Common myeloid progenitor, CD34-positive (primary cell): Measurements from ENCODE around the gene RNU7-1.
A peak's percentile ranks its signal among the peaks of the same experiment; 100 is the strongest.

Experiments used
- CTCF ChIA-PET: fragments of 350-600 bp; sonication (Branson Sonifier 250); formaldehyde crosslinking; loops from one replicate; lab custom pipeline; 2021; ENCODE audit warnings: antibody characterized with exemption; lab: Charles Lee
- POLR2A ChIA-PET: fragments of 350-600 bp; sonication (Branson Sonifier 250); formaldehyde crosslinking; loops from one replicate; lab custom pipeline; 2021; ENCODE audit warnings: antibody characterized with exemption; lab: Charles Lee
- DNase-seq, 3 donors: peaks; one replicate each; pipeline versions ENCODE4 v3.0.0 to v3.0.0-alpha.2; 2013
- H3K27ac ChIP-seq, 2 experiments: 1 replicate in 1 of 2; 2 replicates in 1 of 2; pipeline ENCODE4 v1.7.0; 2013; ENCODE audit warnings: inconsistent platforms in 2 of 2, low read length in 2 of 2, mild to moderate bottlenecking in 2 of 2, low read depth in 1 of 2, moderate library complexity in 1 of 2; ENCODE audit not compliant: severe bottlenecking in 2 of 2, insufficient read depth in 1 of 2, poor library complexity in 1 of 2
- H3K27me3 ChIP-seq, 5 experiments: replicated peaks in 2 of 5; 1 replicate in 3 of 5; 2 replicates in 2 of 5; pipeline versions ENCODE4 v1.6.1 to v1.7.0; 2013; ENCODE audit warnings: low read length in 4 of 5, mild to moderate bottlenecking in 2 of 5, moderate library complexity in 2 of 5, inconsistent platforms in 1 of 5; ENCODE audit not compliant: insufficient read depth in 5 of 5, control insufficient read depth in 4 of 5
- H3K36me3 ChIP-seq, 4 experiments: 1 replicate in 2 of 4; 2 replicates in 2 of 4; pipeline versions ENCODE4 v1.6.1 to v1.7.0; 2013; ENCODE audit warnings: low read length in 3 of 4, control low read depth in 1 of 4, mild to moderate bottlenecking in 1 of 4; ENCODE audit not compliant: control insufficient read depth in 4 of 4, insufficient read depth in 4 of 4
- H3K4me1 ChIP-seq, 4 experiments: 1 replicate in 3 of 4; 2 replicates in 1 of 4; pipeline versions ENCODE4 v1.6.1 to v1.7.1; 2013; ENCODE audit warnings: low read length in 3 of 4, mild to moderate bottlenecking in 3 of 4, control low read depth in 1 of 4, inconsistent platforms in 1 of 4, moderate library complexity in 1 of 4; ENCODE audit not compliant: control insufficient read depth in 4 of 4, insufficient read depth in 4 of 4; ENCODE audit errors: control extremely low read depth in 1 of 4
- H3K4me3 ChIP-seq, 7 experiments: 1 replicate in 4 of 7; 2 replicates in 3 of 7; pipeline versions ENCODE4 v1.5.1 to v1.7.0; 2013; ENCODE audit warnings: mild to moderate bottlenecking in 7 of 7, low read length in 6 of 7, moderate library complexity in 6 of 7, inconsistent platforms in 2 of 7, low read depth in 2 of 7, control low read depth in 1 of 7; ENCODE audit not compliant: insufficient read depth in 4 of 7, control insufficient read depth in 1 of 7; ENCODE audit errors: extremely low read depth in 1 of 7
- H3K9me3 ChIP-seq, 5 experiments: 1 replicate in 4 of 5; 2 replicates in 1 of 5; pipeline versions ENCODE4 v1.6.1 to v1.7.1; 2013; ENCODE audit warnings: low read length in 4 of 5, mild to moderate bottlenecking in 2 of 5, inconsistent platforms in 1 of 5, low read depth in 1 of 5, moderate library complexity in 1 of 5; ENCODE audit not compliant: control insufficient read depth in 4 of 5, insufficient read depth in 2 of 5; ENCODE audit errors: control extremely low read depth in 1 of 5
- WGBS: methylation state at CpG from one replicate; pipeline ENCODE4 v1.1.5; 2013; ENCODE audit not compliant: insufficient coverage; 5-methylcytosine and 5-hydroxymethylcytosine counted together

Gene RNU7-1

DNA sequence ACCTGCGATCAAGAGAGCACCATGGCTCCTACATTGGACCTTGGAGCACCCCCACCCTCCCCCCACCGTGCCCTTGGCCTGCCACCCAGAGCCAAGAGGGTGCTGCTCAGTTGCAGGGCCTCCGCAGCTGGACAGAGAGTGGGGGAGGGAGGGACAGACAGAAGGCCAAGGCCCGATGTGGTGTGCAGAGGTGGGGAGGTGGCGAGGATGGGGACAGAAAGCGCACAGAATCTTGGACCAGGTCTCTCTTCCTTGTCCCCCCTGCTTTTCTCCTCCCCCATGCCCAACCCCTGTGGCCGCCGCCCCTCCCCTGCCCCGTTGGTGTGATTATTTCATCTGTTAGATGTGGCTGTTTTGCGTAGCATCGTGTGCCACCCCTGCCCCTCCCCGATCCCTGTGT, 1.8 kb upstream of the RNU7-1 start:
- ChIA-PET POLR2A (no interaction called here), CTCF (interaction anchor here (0.9 to 16.4 kb wide), 6 partner anchors 9 to 72 kb away, joined by 3 to 441 read pairs (median 30); partner anchors contain the start of gene SPSB2)
- WGBS = no CpG with 5 or more reads among the region's 12 CpGs
- H3K36me3 ChIP-seq = peaks cover 0 to 19% (median 11%) of the 10 kb centered on the region in 4 experiments
- H3K27me3 ChIP-seq = no peaks in the 10 kb centered on the region
- H3K9me3 ChIP-seq = no peaks in the 10 kb centered on the region
- peaks cover 3 to 62% (median 51%) of the 10 kb centered on the region in 4 experiments for H3K4me1 ChIP-seq
- no peak overlapping the region for H3K4me3 ChIP-seq
- no peak for DNase-seq
- no peak overlapping the region for H3K27ac ChIP-seq

DNA sequence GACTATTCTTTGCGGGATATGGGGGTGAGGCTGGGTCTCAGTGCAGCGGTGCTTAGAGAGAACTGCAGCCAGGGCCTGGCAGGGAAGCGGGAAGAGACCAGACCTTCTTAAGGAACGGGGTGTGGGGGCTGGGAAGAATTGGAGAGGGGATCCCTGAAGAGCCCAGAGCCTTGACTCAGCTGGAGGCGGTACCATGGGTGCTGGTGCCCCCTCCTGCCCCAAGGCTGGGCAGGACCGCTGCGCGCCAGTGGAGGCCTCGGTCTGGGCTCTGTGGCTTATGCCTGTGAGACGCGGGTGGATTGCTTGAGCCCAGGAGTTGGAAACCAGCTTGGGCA, 1.3 kb upstream of the RNU7-1 start:
- ChIA-PET POLR2A (interaction anchor here (2.3 to 3.4 kb wide), 2 partner anchors 17 to 19 kb away, joined by 15 to 42 read pairs; no protein-coding TSS in a partner anchor), CTCF (interaction anchor here (2.0 to 16.4 kb wide), 3 partner anchors 17 to 74 kb away, joined by 12 to 441 read pairs (median 17); partner anchors contain the start of gene TPI1)
- WGBS = 93% methylated on average over 9 of the region's 11 CpGs
- peaks cover 0 to 19% (median 11%) of the 10 kb centered on the region in 4 experiments for H3K36me3 ChIP-seq
- no peak for DNase-seq
- H3K9me3 ChIP-seq = no peaks in the 10 kb centered on the region
- no peak overlapping the region for H3K4me3 ChIP-seq
- H3K27me3 ChIP-seq = no peaks in the 10 kb centered on the region
- H3K4me1 ChIP-seq = peaks cover 3 to 62% (median 50%) of the 10 kb centered on the region in 4 experiments
- peak overlapping the region in 1 of 2 experiments; percentile 99 for H3K27ac ChIP-seq

DNA sequence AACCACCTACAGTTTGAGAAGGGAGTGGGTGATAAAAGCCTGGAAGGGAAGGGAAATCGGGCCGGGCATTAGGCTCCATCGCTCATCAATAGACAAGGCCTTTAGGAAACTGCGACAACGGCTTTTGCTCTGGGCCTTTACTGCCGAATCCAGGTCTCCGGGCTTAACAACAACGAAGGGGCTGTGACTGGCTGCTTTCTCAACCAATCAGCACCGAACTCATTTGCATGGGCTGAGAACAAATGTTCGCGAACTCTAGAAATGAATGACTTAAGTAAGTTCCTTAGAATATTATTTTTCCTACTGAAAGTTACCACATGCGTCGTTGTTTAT, 261 bp upstream of the RNU7-1 start:
- DNase-seq = peak; percentile 93 to 97 (median 97)
- peaks cover 0 to 19% (median 11%) of the 10 kb centered on the region in 4 experiments for H3K36me3 ChIP-seq
- peak overlapping the region; percentile 97 to 99 for H3K27ac ChIP-seq
- peaks cover 3 to 53% (median 44%) of the 10 kb centered on the region in 4 experiments for H3K4me1 ChIP-seq
- H3K4me3 ChIP-seq = peak overlapping the region in 5 of 7 experiments; percentile 11 to 89 (median 71)
- ChIA-PET POLR2A (interaction anchor here (0.8 to 4.0 kb wide), 20 partner anchors 8 to 698 kb away, joined by 3 to 42 read pairs (median 7); partner anchors contain the start of genes ATN1, C1RL, ENO2 and LPCAT3), CTCF (interaction anchor here (0.7 to 16.4 kb wide), 17 partner anchors 9 to 298 kb away, joined by 3 to 441 read pairs (median 6); partner anchors contain the start of genes C1RL, LPCAT3, SPSB2 and TPI1)
- H3K27me3 ChIP-seq = no peaks in the 10 kb centered on the region
- H3K9me3 ChIP-seq = no peaks in the 10 kb centered on the region
- 0% methylated on average over 6 of the region's 13 CpGs for WGBS

DNA sequence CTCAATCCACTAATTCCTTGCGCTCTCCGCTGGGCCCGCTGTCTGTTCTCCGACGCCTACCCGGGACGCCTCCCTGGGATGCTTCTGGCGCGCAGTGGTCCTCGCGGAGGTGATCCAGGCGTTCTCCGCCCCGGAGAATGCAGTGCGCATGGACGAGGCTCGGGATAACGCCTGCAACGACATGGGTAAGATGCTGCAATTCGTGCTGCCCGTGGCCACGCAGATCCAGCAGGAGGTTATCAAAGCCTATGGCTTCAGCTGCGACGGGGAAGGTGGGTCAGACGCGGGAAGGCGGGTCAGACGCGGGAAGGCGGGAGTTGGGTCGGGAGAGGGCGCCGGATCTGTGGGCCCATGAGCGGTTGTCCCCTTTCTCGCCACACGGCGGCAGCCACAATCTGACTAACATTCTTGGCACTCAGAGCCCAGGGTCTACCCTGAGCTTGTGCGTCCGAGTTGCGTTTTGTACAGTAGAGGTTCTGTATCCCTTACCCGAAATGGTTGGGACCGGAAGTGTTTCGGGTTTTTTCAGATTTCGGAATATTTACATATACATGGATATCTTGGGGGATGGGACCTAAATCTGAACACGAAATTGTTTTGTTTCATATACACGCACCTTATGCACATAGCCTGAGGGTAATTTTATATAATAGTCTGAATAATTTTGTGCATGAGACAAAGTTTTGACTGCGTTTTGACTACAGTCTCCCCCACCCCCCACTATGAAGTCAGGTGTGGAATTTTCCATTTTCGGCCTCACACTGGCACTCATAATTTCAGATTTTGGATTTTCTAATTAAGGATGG, 968 bp downstream of the RNU7-1 start:
- ChIA-PET POLR2A (interaction anchor here (0.5 to 4.0 kb wide), 24 partner anchors 7 to 697 kb away, joined by 3 to 42 read pairs (median 5); partner anchors contain the start of genes ATN1, C1RL, ENO2 and LPCAT3), CTCF (interaction anchor here (1.1 to 16.4 kb wide), 17 partner anchors 8 to 201 kb away, joined by 3 to 441 read pairs (median 6); partner anchors contain the start of genes C1R, C1RL, LPCAT3 and SPSB2)
- DNase-seq = peak; percentile 90 to 94 (median 93)
- H3K36me3 ChIP-seq = peaks cover 0 to 18% (median 9%) of the 10 kb centered on the region in 4 experiments
- WGBS = 0% methylated on average over 42 of the region's 48 CpGs
- H3K27me3 ChIP-seq = no peaks in the 10 kb centered on the region
- H3K27ac ChIP-seq = peak overlapping the region; percentile 97 to 99
- peaks cover 3 to 53% (median 48%) of the 10 kb centered on the region in 4 experiments for H3K4me1 ChIP-seq
- H3K4me3 ChIP-seq = peak overlapping the region; percentile 41 to 89 (median 71)
- H3K9me3 ChIP-seq = no peaks in the 10 kb centered on the region

DNA sequence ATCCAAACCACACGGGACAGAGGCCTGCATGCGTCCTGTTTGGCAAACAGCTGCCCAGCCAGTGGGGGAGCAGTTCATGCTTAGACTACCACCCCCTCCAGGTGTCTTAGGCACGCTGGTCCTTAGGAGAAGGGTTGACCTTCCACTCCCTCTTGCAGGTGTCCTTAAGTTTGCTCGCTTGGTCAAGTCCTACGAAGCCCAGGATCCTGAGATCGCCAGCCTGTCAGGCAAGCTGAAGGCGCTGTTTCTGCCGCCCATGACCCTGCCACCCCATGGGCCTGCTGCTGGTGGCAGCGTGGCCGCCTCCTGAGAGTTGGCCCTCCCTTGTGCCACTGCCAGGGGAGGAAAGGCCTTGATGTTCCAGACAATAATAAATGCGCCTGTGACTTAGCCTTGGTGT, 2.0 kb downstream of the RNU7-1 start:
- DNase-seq = no peak
- ChIA-PET CTCF (interaction anchor here (1.1 to 16.4 kb wide), 14 partner anchors 10 to 200 kb away, joined by 3 to 441 read pairs (median 5); partner anchors contain the start of genes C1RL and SPSB2), POLR2A (interaction anchor here (0.9 to 4.0 kb wide), 6 partner anchors 13 to 78 kb away, joined by 3 to 42 read pairs (median 24); partner anchors contain the start of gene TPI1)
- Histone ChIP-seq H3K9me3 (no peaks in the 10 kb centered on the region), H3K36me3 (peaks cover 0 to 13% (median 6%) of the 10 kb centered on the region in 4 experiments), H3K4me3 (peak overlapping the region in 2 of 7 experiments; percentile 73 to 74), H3K27ac (no peak overlapping the region), H3K4me1 (peaks cover 7 to 61% (median 56%) of the 10 kb centered on the region in 4 experiments), H3K27me3 (no peaks in the 10 kb centered on the region)
- WGBS = 93% methylated on average over 11 of the region's 11 CpGs

DNA sequence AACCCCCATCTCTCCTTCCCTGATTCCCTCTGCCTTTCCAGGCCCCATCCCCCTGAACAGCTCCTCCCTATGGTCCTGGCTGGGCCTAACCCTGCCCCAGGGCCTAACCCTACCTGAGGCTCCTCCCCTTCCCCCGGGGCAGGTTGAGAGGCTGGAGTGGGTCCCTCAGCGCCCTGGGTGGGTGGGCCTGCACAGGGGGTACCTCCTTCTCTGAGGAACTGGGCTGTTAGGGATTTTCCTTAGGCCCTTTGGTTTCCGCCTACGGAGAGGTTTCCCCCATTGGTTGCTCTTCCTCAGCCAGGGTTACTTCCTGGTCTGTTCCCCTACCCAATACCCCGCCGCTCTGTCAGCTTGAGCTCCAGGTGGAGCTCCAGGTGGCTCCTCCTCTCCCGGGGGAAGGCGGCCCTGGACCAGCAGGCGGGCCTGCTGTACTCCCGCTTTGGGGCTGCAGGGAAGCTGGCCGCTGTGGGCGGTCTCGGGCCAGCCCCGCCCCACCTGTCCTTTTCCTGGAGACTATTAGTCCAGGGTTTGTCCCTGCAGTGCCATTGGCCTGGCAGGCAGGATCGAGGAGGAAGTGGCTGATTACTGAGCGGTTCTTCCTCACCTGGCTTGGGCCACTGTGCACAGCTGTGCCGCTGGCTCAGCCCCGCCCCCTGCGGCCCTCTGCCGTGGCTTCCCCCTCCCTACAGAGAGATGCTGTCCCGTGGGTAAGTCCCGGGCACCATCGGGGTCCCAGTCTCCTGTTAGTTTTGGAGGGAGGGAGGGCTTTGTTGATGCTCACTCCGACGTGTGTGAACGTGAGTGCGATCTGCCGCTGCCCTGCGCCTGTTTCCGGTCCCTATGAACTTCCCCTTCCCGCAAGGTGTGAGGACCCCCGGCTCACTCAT, 2.7 kb downstream of the RNU7-1 start:
- Histone ChIP-seq H3K4me3 (peak overlapping the region; percentile 2 to 74 (median 49)), H3K27ac (peak overlapping the region in 1 of 2 experiments; percentile 39), H3K4me1 (peaks cover 11 to 66% (median 61%) of the 10 kb centered on the region in 4 experiments), H3K36me3 (peaks cover 0 to 6% (median 3%) of the 10 kb centered on the region in 4 experiments), H3K9me3 (no peaks in the 10 kb centered on the region), H3K27me3 (no peaks in the 10 kb centered on the region)
- CTCF ChIA-PET = interaction anchor here (0.8 to 16.4 kb wide), 14 partner anchors 8 to 199 kb away, joined by 3 to 441 read pairs (median 4); partner anchors contain the start of genes C1RL and SPSB2
- POLR2A ChIA-PET = interaction anchor here (0.9 to 4.0 kb wide), 4 partner anchors 9 to 19 kb away, joined by 4 to 42 read pairs (median 5); no protein-coding TSS in a partner anchor
- WGBS = 9% methylated on average over 14 of the region's 32 CpGs
- DNase-seq = peak in 2 of 3 donors; percentile 62 to 69
